Activated naive CD4-positive, alpha-beta T cell treated with anti-CD3 and anti-CD28 coated beads, Interleukin-2, amount 50 U/mL, for 72 hours (primary cell): Measurements from ENCODE around the gene MED20. TPM values are rescaled to one million over a fixed set of nuclear protein-coding genes. Genes with fewer than 3 reads are reported as not detected.
A peak's percentile ranks its signal among the peaks of the same experiment; 100 is the strongest.

Experiments
- ATAC-seq, 2 donors: fragments of 150-1000 bp; cut with Tn5 transposase; 2 replicates each; pipeline ENCODE4 v1.10.0; 2021; ENCODE audit warnings: mild to moderate bottlenecking in 2 of 2, moderate library complexity in 2 of 2
- DNase-seq, 2 donors: peaks; one replicate each; pipeline ENCODE4 v3.0.0; 2021 to 2022; ENCODE audit warnings: low spot score in 2 of 2
- H3K27ac Mint-ChIP-seq, 2 donors: one replicate each; pipeline ENCODE4 v1.8.0; 2022; ENCODE audit warnings: mild to moderate bottlenecking in 2 of 2, mixed read lengths in 2 of 2
- H3K36me3 Mint-ChIP-seq, 2 donors: one replicate each; pipeline ENCODE4 v1.8.0; 2022; ENCODE audit warnings: mixed read lengths in 2 of 2
- H3K9me3 Mint-ChIP-seq, 2 donors: one replicate each; pipeline ENCODE4 v1.8.0; 2022; ENCODE audit warnings: mixed read lengths in 2 of 2
- total RNA-seq, 2 donors: library from RNA; stranded (reverse); gene quantifications; one replicate each; pipeline ENCODE4 v1.2.3, GENCODE V29; 2022

The MED20 gene
- 10 to 100 TPM; 18.5 to 24.2 TPM for total RNA-seq

- Mint-ChIP-seq H3K36me3 (peaks cover 41 to 48% of the 10 kb centered on the region in 2 donors), H3K27ac (peak within 1 kb of the TSS; percentile 93 to 98), H3K9me3 (no peaks in the 10 kb centered on the region)
- peak; percentile 95 to 98 for DNase-seq
- peak; percentile 90 for ATAC-seq
These were observed at the start of gene MED20, which contains the start of gene BYSL for GRCh38 chr6:41920921-41921711. MED20 (minus strand) TSS chr6:41921139; CDS start chr6:41921018, 121 bp downstream. BYSL (plus strand) TSS chr6:41921499; CDS start chr6:41921563, 64 bp downstream.

- peaks cover 4 to 16% of the 10 kb centered on the region in 2 donors for H3K36me3 Mint-ChIP-seq
- H3K9me3 Mint-ChIP-seq, result no peaks in the 10 kb centered on the region
- ATAC-seq, result peak; percentile 90 to 93
- DNase-seq, result peak in 1 of 2 donors; percentile 68
- H3K27ac Mint-ChIP-seq, result peak overlapping the region; percentile 84 to 95
These were observed 49.5 kb upstream of the MED20 start for GRCh38 chr6:41970436-41970846.

- peaks cover 5 to 7% of the 10 kb centered on the region in 2 donors for H3K36me3 Mint-ChIP-seq
- ATAC-seq (peak in 1 of 2 donors; percentile 10), DNase-seq (no peak)
- peaks cover 4% of the 10 kb centered on the region in 2 donors for H3K9me3 Mint-ChIP-seq
- H3K27ac Mint-ChIP-seq, result peak overlapping the region; percentile 89 to 95
These were observed 46.7 kb upstream of the MED20 start for GRCh38 chr6:41967312-41968287.

DNA sequence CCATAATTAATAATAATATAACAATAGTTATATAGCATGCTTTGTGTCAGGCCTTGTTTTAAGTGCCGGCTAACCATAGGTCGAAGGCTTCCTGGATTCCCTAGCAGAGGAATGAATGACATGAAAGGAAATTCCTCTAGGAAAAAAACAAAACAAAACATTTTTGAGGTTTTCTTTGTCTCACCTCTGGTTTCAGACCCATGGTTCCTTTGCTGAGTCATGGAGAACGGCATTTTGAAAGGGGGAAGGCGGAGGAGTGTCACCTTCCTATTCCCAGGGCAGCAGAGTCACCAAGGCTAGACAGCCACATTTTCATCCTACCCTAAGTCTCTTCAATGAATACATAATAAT is 46.0 kb upstream of the MED20 start:
- DNase-seq (no peak), ATAC-seq (no peak)
- peaks cover 4 to 5% of the 10 kb centered on the region in 2 donors for H3K9me3 Mint-ChIP-seq
- H3K27ac Mint-ChIP-seq, result peak overlapping the region; percentile 40 to 95
- peaks cover 7 to 9% of the 10 kb centered on the region in 2 donors for H3K36me3 Mint-ChIP-seq

- peak overlapping the region; percentile 33 to 95 for H3K27ac Mint-ChIP-seq
- no peak for ATAC-seq
- peaks cover 9 to 11% of the 10 kb centered on the region in 2 donors for H3K9me3 Mint-ChIP-seq
- peaks cover 13 to 15% of the 10 kb centered on the region in 2 donors for H3K36me3 Mint-ChIP-seq
- DNase-seq, result no peak
These were observed 45.4 kb upstream of the MED20 start for GRCh38 chr6:41966214-41966920.

DNA sequence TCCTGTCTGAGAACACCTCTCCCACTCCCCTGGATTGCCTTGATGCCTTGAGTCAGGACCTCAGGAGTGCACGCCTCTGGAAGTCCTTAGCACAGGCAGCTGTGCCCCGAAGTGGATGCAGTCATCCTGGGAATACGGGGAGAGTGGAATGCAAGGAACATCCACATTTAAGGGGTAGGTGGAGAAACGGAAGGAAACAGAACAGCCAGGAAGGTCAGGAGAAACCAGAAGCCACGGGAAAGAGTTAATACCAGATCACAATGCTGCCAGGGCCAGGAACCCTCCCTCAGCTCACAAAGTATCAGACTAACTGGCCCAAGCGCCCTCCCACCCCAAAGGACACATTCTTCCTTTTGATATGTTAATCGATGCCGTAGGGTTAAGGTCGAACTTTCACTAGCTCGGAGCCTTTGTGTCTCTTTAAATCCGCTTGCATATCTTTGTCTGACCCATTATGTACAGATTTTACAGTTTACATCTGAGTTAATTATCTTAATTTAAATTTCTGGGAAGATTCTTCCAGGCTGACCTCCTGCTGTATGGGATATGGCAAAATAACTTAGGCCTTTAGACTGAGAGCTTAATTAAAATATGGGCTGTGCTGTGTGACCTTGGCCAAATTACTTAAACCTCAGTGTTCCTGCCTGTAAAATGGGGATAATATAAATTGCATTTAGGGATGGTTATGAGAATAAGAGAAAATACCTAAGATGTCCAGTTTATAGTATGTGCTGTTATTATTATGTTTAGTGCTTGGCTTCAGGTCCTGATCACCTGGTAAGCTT is 44.7 kb upstream of the MED20 start:
- ATAC-seq (no peak), DNase-seq (peak in 1 of 2 donors; percentile 31)
- Mint-ChIP-seq H3K27ac (peak overlapping the region in 1 of 2 donors; percentile 38), H3K9me3 (peaks cover 9 to 11% of the 10 kb centered on the region in 2 donors), H3K36me3 (peaks cover 13 to 19% of the 10 kb centered on the region in 2 donors)

- H3K27ac Mint-ChIP-seq, result peak overlapping the region; percentile 2 to 83
These were observed 43.4 kb upstream of the MED20 start for GRCh38 chr6:41964201-41964887.

GRCh38 chr6:41963371-41963770 is 42.4 kb upstream of the MED20 start:
- DNase-seq (peak in 1 of 2 donors; percentile 51), ATAC-seq (peak in 1 of 2 donors; percentile 12)
- Mint-ChIP-seq H3K27ac (peak overlapping the region; percentile 75 to 83), H3K36me3 (peaks cover 20 to 40% of the 10 kb centered on the region in 2 donors), H3K9me3 (peaks cover 11 to 16% of the 10 kb centered on the region in 2 donors)

More at GRCh38 chr6:41964201-41964887, 43.4 kb upstream of the MED20 start:
- peaks cover 9 to 11% of the 10 kb centered on the region in 2 donors for H3K9me3 Mint-ChIP-seq
- peak; percentile 25 to 61 for ATAC-seq
- peak in 1 of 2 donors; percentile 49 for DNase-seq
- peaks cover 13 to 31% of the 10 kb centered on the region in 2 donors for H3K36me3 Mint-ChIP-seq

DNA sequence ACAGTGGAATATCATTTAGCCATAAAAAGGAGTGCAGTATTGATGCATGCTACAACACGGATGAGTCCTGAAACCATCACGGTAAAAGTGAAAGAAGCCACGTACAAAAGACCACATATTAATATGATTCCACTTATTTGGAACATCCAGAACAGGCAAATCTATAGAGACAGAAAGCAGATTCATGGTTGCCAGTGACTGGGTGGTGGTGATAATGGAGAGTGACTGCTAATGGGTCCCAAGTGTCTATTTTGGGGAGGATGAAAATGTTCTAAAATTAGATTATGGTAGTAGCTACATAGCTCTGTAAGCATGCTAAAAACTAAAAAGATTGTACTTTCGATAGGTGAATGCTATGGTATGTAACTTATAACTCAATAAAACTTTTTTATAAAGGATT is 39.1 kb upstream of the MED20 start:
- H3K9me3 Mint-ChIP-seq, result peaks cover 11 to 16% of the 10 kb centered on the region in 2 donors
- ATAC-seq, result no peak
- DNase-seq, result no peak
- peaks cover 20 to 52% of the 10 kb centered on the region in 2 donors for H3K36me3 Mint-ChIP-seq
- peak overlapping the region; percentile 86 to 99 for H3K27ac Mint-ChIP-seq

DNA sequence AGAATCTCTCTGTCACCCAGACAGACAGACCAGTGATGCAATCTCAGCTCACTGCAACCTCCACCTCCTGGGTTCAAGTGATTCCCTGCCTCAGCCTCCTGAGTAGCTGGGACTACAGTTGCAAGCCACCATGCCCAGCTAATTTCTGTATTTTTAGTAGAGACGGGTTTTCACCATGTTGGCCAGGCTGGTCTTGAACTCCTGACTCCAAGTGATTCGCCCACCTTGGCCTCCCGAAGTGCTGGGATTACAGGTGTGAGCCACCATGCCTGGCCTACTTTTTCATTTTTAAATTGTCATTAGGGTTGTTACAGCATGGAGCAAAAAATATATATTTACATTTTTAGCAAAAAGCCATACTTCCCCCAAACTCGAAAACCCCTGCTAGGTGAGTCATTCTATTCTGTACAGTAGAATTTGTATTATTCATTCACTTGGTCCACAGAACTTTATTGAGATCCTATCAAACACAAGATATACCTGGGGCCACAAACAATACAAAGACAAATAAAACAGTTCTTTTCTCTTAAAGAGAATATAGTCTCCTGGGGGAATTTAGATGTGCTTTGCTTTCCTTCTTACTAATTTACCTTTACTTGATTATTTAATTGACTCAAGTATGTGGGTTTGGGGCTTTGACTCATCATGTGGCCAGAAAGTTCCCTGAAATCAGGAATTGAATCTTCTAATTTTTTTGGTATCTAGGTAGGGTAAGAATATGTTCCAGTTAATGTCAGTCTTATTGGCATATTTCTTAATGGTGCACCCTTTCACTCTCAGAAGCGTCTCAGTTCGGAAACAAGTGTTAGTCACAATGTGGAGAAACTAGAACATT is 37.3 kb upstream of the MED20 start:
- peak overlapping the region; percentile 96 to 99 for H3K27ac Mint-ChIP-seq
- peaks cover 11 to 16% of the 10 kb centered on the region in 2 donors for H3K9me3 Mint-ChIP-seq
- peaks cover 23 to 60% of the 10 kb centered on the region in 2 donors for H3K36me3 Mint-ChIP-seq
- ATAC-seq, result peak; percentile 88 to 89
- DNase-seq, result no peak

- peak overlapping the region; percentile 96 to 99 for H3K27ac Mint-ChIP-seq
- peaks cover 19 to 54% of the 10 kb centered on the region in 2 donors for H3K36me3 Mint-ChIP-seq
- no peak for ATAC-seq
- no peak for DNase-seq
- peaks cover 7 to 12% of the 10 kb centered on the region in 2 donors for H3K9me3 Mint-ChIP-seq
These were observed 36.2 kb upstream of the MED20 start for GRCh38 chr6:41957117-41957516.

DNA sequence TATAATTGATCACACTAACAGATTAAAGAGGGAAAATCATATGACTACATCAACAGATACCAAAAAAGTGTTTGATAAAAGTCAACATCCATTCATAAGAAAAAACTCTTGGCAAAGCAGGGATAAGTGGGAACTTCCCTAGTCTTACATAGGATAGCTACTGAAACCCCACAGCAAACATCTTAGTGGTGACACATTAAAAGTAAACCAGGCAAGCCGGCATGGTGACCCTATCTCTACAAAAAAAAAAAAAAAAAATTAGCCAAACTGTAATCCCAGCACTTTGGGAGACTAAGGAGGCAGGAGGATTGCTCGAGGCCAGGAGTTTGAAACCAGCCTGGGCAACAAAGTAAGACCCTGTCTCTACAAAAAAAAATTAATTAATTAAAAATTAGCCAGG is 34.5 kb upstream of the MED20 start:
- ATAC-seq, result no peak
- DNase-seq, result no peak
- peaks cover 12 to 41% of the 10 kb centered on the region in 2 donors for H3K36me3 Mint-ChIP-seq
- peaks cover 0 to 6% of the 10 kb centered on the region in 2 donors for H3K9me3 Mint-ChIP-seq
- peak overlapping the region; percentile 44 to 54 for H3K27ac Mint-ChIP-seq

- ATAC-seq (no peak), DNase-seq (no peak)
- peak overlapping the region; percentile 54 to 61 for H3K27ac Mint-ChIP-seq
- peaks cover 0 to 6% of the 10 kb centered on the region in 2 donors for H3K9me3 Mint-ChIP-seq
- peaks cover 12 to 38% of the 10 kb centered on the region in 2 donors for H3K36me3 Mint-ChIP-seq
These were observed 33.7 kb upstream of the MED20 start for GRCh38 chr6:41954668-41955067.
